Hepatic stellate cell (primary cell): Measurements from ENCODE around the gene AWAT2.
"Not testable (repeated sequence)": the region's sequence is repeated elsewhere in the genome, so short reads cannot be mapped to it uniquely, and the experiment has no call there.

ENCODE experiments used
- DNase-seq: peaks from one replicate; pipeline ENCODE4 v3.0.0; 2011; ENCODE audit warnings: low spot score

Gene AWAT2

DNA sequence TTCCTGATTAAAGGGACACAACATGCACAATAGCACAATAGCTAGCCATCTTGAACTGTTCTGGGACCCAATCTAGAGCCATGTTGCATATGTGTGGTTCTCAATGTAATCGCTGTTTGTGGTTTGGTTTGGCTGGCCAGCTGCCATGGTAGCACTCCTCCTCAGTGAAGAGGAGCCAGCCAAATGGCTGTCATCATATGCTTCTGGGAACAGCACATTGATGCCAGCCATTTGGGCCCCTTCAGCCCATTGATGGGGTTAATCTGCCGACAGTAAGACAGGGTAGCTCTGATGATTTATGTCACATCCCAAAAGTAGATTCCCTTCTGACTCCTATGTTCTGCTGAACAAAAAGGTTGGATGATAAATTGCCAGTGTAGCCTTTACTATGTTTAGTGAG, 48.5 kb downstream of the AWAT2 start:
- no peak for DNase-seq

DNA sequence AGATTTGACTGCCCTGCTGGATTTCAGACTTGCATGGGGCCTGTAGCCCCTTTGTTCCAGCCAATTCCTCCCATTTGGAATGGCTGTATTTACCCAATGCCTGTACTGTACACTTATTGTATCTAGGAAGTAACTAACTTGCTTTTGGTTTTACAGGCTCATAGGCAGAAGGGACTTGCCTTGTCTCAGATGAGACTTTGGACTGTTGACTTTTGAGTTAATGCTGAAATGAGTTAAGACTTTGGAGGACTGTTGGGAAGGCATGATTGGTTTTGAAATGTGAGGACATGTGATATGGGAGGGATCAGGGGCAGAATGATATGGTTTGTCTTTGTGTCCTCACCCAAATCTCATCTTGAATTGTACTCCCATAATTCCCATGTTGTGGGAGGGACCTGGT, 51.4 kb downstream of the AWAT2 start:
- not testable (repeated sequence) for DNase-seq

DNA sequence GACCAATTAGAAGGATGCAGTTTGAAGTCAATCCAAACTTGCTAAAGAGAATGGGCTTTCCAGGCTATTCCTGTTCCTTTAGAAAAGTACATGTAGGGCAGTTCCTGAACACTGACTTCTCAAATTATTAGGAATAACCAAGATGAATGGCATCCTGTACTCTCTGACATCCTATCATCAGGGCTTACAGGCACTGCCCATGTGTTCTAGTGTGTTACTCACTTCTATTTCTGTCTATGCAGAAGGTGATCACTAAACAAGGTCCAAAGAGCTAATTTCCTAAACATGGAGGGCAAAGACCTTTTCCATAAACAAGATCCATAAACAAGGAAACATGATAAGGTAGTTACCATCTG, 53.6 kb downstream of the AWAT2 start:
- DNase-seq: no peak

DNA sequence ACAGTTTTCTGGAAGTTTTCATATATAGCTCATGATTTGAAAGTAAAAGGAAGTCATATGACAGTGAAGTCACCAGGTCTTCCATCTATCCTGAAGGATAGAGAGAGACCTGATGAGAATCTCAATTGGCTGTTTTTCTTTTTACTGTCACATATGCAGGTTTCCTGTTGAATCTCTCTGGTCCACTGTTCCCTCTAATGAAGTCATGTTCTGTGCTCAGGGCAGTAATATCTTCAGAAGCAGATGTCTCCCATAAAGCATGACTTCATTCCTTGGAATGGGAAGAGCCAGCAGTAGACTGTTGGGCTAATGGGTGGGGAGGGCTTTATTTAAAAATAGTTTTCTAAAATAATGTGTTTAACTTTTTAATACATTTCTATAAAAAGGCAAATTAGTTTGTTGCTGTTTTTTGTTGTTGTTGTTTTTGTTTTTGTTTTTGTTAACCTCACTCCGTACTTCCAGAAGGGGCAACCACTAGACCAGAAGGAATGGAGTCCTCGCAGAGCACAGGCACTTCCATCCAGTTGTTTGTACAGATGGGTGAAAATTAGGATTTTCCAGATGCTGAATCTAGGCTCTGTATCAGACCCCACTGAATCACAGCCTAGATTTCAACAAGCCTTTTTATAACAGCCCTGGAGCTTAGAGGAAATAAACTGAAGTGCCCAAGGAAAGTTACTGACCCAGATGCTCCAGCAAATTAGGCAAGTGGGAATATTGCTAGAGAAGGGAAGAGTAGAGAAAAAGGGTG, 54.2 kb downstream of the AWAT2 start:
- no peak for DNase-seq

DNA sequence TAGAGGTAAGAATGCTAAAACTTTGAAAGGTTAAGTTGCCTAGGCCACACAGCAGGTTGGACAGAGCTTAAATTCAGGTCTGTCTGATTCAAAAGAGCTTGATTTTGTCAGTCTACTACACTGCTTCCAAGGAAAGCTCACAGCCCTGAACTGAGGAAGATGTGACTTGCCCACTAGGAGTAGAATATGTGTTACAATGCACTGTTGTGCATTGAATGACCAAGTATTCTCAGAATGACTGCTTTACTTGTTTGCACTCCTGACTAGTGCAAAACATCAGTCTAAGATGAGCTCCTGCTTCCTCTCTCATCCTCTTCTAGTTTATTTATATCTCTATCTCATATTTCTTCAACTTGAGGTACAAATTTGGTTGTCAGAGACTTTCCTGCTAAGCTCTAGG, 56.2 kb downstream of the AWAT2 start:
- no peak for DNase-seq

DNA sequence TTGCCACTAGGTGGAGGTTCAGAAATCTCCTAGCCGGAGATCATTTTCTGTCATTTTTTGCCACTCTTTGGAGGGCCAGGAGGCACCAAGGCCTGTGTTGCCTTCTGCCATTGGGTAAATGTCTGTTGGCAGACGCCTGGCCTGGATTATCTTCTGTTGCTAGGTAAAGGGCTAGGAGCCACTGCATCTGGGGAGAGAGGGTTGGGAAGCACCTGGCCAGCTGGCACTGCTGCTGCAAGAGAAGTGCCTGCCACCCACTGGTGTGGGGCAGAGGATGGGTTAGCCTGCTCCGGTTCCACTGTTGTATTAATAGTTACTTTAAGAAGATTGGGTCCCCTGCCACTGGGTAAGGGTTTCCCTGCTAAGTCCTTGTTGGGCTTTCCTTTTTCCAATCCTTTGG, 58.1 kb downstream of the AWAT2 start:
- DNase-seq: no peak
